Measurements from ENCODE around the gene RCOR3.
"Not testable (repeated sequence)": the region's sequence is repeated elsewhere in the genome, so short reads cannot be mapped to it uniquely, and the experiment has no call there.

RCOR3 gene

DNA sequence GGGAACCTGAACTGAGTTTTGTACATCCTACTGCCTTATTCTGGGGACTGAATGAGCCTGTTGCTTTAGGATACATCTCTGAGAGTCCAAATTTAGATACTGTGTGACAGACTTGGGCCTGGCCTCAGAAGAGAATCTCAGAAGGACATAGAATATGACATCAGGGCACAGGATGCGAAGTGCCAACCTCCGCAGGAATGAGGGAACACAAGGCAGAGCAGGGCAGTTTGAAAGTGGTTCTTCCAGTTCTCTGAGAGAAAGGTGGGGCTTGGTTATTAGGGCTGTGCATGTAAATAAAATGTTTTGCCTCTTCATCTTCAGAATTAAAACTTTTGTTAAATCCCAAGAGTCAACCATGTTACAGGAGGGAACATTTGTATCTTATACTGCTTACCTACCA lies 90.6 kb downstream of the RCOR3 start:
- no peak overlapping the region for H3K9ac ChIP-seq (ENCODE audit: low read depth, low read length, poor library complexity, severe bottlenecking)
- peaks cover 8% of the 10 kb centered on the region for H3F3A ChIP-seq (ENCODE audit: low read depth)
- H4K20me1 ChIP-seq (ENCODE audit: insufficient read depth, low read length, poor library complexity, severe bottlenecking): peaks cover 32% of the 10 kb centered on the region
- H3K4me2 ChIP-seq (ENCODE audit: low read depth, low read length, poor library complexity, severe bottlenecking): no peak overlapping the region
- TF ChIP-seq, protein P1, sequence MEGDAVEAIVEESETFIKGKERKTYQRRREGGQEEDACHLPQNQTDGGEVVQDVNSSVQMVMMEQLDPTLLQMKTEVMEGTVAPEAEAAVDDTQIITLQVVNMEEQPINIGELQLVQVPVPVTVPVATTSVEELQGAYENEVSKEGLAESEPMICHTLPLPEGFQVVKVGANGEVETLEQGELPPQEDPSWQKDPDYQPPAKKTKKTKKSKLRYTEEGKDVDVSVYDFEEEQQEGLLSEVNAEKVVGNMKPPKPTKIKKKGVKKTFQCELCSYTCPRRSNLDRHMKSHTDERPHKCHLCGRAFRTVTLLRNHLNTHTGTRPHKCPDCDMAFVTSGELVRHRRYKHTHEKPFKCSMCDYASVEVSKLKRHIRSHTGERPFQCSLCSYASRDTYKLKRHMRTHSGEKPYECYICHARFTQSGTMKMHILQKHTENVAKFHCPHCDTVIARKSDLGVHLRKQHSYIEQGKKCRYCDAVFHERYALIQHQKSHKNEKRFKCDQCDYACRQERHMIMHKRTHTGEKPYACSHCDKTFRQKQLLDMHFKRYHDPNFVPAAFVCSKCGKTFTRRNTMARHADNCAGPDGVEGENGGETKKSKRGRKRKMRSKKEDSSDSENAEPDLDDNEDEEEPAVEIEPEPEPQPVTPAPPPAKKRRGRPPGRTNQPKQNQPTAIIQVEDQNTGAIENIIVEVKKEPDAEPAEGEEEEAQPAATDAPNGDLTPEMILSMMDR (conservative IDR thresholded peaks at IDR 0.05; ENCODE audit: low read length): no peak
- TF ChIP-seq EZH2phosphoT487 (IDR thresholded peaks at IDR 0.05; ENCODE audit: borderline replicate concordance): no peak
- H3K4me1 ChIP-seq (ENCODE audit: insufficient read depth, low read length, poor library complexity, severe bottlenecking): peaks cover 53% of the 10 kb centered on the region
- H3K9me3 ChIP-seq (ENCODE audit: insufficient read depth, low read depth, low read length): peaks cover 10% of the 10 kb centered on the region; the same call in 1 of the 2 replicates
- no peak overlapping the region for H2AFZ ChIP-seq (ENCODE audit: low read length)
- H3K36me3 ChIP-seq (ENCODE audit: insufficient read depth, low read length): peaks cover 46% of the 10 kb centered on the region; the same call in 1 of the 2 replicates
- no peaks in the 10 kb centered on the region for H3K27me3 ChIP-seq (ENCODE audit: insufficient read depth, low read length, poor library complexity, severe bottlenecking)
- H3K79me2 ChIP-seq (ENCODE audit: insufficient read depth, low read length): peaks cover 96% of the 10 kb centered on the region
- H3K9me2 ChIP-seq (replicated peaks; ENCODE audit: low read depth, low read length): no peaks in the 10 kb centered on the region
- no peak overlapping the region for H3K4me3 ChIP-seq (ENCODE audit: low read length, poor library complexity, severe bottlenecking)

DNA sequence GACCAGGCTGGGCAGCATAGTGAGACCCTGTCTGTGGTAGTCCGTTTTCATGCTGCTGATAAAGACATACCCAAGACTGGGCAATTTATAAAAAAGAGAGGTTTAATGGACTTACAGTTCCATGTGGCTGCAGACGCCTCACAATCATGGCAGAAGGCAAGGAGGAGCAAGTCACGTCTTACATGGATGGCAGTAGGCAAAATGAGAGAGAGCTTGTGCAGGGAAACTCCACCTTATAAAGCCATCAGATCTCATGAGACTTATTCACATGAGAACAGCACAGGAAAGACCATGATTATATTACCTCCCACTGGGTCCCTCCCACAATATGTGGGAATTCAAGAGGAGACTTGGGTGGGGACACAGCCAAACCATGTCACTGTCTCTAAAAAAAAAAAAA lies 92.9 kb downstream of the RCOR3 start:
- not testable (repeated sequence) for H3K4me3 ChIP-seq (ENCODE audit: low read length, poor library complexity, severe bottlenecking); H4K20me1 ChIP-seq (ENCODE audit: insufficient read depth, low read length, poor library complexity, severe bottlenecking)
- H3K79me2 ChIP-seq (ENCODE audit: insufficient read depth, low read length): peaks cover 94% of the 10 kb centered on the region

DNA sequence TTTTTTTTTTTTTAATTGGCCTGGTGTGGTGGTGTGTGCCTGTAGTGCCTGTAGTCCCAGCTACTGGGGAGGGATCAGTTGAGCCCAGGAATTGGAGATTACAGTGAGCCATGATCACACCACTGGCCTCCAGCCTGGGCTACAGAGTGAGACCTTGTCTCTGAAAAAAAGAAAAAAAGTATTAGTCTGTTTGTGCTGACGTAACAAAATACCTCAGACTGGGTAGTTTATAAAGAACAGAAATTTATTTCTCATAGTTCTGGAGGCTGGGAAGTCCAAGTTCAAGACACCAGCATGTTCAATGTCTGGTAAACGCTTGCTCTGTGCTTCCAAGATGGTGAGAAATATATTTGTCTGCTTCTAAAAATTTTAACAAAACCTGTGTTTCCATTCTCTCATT lies 93.3 kb downstream of the RCOR3 start:
- Histone ChIP-seq H4K20me1 (ENCODE audit: insufficient read depth, low read length, poor library complexity, severe bottlenecking) (peaks cover 6% of the 10 kb centered on the region), H3K9me2 (replicated peaks; ENCODE audit: low read depth, low read length) (no peaks in the 10 kb centered on the region), H3K36me3 (ENCODE audit: insufficient read depth, low read length) (peaks cover 56% of the 10 kb centered on the region; the same call in 1 of the 2 replicates), H3K4me3 (ENCODE audit: low read length, poor library complexity, severe bottlenecking) (peak overlapping the region; percentile 61), H3K4me1 (ENCODE audit: insufficient read depth, low read length, poor library complexity, severe bottlenecking) (peaks cover 35% of the 10 kb centered on the region), H3K9me3 (ENCODE audit: insufficient read depth, low read depth, low read length) (peaks cover 10% of the 10 kb centered on the region; the same call in 1 of the 2 replicates), H3K27me3 (ENCODE audit: insufficient read depth, low read length, poor library complexity, severe bottlenecking) (no peaks in the 10 kb centered on the region), H3K9ac (ENCODE audit: low read depth, low read length, poor library complexity, severe bottlenecking) (peak overlapping the region; percentile 32), H2AFZ (ENCODE audit: low read length) (no peak overlapping the region), H3F3A (ENCODE audit: low read depth) (peaks cover 8% of the 10 kb centered on the region), H3K79me2 (ENCODE audit: insufficient read depth, low read length) (peaks cover 90% of the 10 kb centered on the region), H3K4me2 (ENCODE audit: low read depth, low read length, poor library complexity, severe bottlenecking) (peak overlapping the region; percentile 79)
- TF ChIP-seq EZH2phosphoT487 (IDR thresholded peaks at IDR 0.05; ENCODE audit: borderline replicate concordance): no peak
- TF ChIP-seq, protein P1 (conservative IDR thresholded peaks at IDR 0.05; ENCODE audit: low read length): no peak

More for the DNA sequence above, 92.9 kb downstream of the RCOR3 start:
- H3K4me2 ChIP-seq (ENCODE audit: low read depth, low read length, poor library complexity, severe bottlenecking); H2AFZ ChIP-seq (ENCODE audit: low read length); H3K9ac ChIP-seq (ENCODE audit: low read depth, low read length, poor library complexity, severe bottlenecking); H3K9me2 ChIP-seq (replicated peaks; ENCODE audit: low read depth, low read length); H3F3A ChIP-seq (ENCODE audit: low read depth); H3K27me3 ChIP-seq (ENCODE audit: insufficient read depth, low read length, poor library complexity, severe bottlenecking); H3K9me3 ChIP-seq (ENCODE audit: insufficient read depth, low read depth, low read length): not testable (repeated sequence)
- peaks cover 39% of the 10 kb centered on the region for H3K4me1 ChIP-seq (ENCODE audit: insufficient read depth, low read length, poor library complexity, severe bottlenecking)
- peaks cover 56% of the 10 kb centered on the region; the same call in 1 of the 2 replicates for H3K36me3 ChIP-seq (ENCODE audit: insufficient read depth, low read length)

DNA sequence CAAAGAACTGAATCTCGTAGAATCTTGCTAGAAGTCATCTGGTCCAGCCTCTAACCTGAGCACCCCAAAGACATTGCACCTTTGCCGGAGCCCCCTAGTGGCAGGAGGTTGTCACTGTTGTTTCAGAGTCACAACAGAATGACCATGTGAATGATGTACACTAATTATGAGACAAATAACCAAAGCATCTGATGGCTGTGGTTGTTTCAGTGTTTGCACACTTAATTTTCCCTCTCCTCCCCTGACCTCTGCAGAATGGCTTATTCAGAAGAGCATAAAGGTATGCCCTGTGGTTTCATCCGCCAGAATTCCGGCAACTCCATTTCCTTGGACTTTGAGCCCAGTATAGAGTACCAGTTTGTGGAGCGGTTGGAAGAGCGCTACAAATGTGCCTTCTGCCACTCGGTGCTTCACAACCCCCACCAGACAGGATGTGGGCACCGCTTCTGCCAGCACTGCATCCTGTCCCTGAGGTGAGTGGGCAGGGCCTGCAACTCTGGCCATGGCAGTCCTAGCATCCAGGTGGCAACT lies 93.9 kb downstream of the RCOR3 start:
- TF ChIP-seq EZH2phosphoT487 (IDR thresholded peaks at IDR 0.05; ENCODE audit: borderline replicate concordance): no peak
- TF ChIP-seq, protein P1 (conservative IDR thresholded peaks at IDR 0.05; ENCODE audit: low read length): peak; percentile 92
- Histone ChIP-seq H3F3A (ENCODE audit: low read depth) (peaks cover 8% of the 10 kb centered on the region), H3K36me3 (ENCODE audit: insufficient read depth, low read length) (peaks cover 58% of the 10 kb centered on the region; the same call in 1 of the 2 replicates), H3K4me3 (ENCODE audit: low read length, poor library complexity, severe bottlenecking) (peak overlapping the region; percentile 61), H4K20me1 (ENCODE audit: insufficient read depth, low read length, poor library complexity, severe bottlenecking) (peaks cover 5% of the 10 kb centered on the region), H3K9me2 (replicated peaks; ENCODE audit: low read depth, low read length) (no peaks in the 10 kb centered on the region), H2AFZ (ENCODE audit: low read length) (no peak overlapping the region), H3K9ac (ENCODE audit: low read depth, low read length, poor library complexity, severe bottlenecking) (peak overlapping the region; percentile 32), H3K27me3 (ENCODE audit: insufficient read depth, low read length, poor library complexity, severe bottlenecking) (no peaks in the 10 kb centered on the region), H3K79me2 (ENCODE audit: insufficient read depth, low read length) (peaks cover 84% of the 10 kb centered on the region), H3K4me2 (ENCODE audit: low read depth, low read length, poor library complexity, severe bottlenecking) (peak overlapping the region; percentile 79), H3K4me1 (ENCODE audit: insufficient read depth, low read length, poor library complexity, severe bottlenecking) (peaks cover 32% of the 10 kb centered on the region), H3K9me3 (ENCODE audit: insufficient read depth, low read depth, low read length) (peaks cover 10% of the 10 kb centered on the region; the same call in 1 of the 2 replicates)
